GM23338 (cell line): ENCODE results near the gene MRPL2.

Experiments
- CTCF ChIP-seq, 2 experiments: fragments of 200-600 bp in 1 of 2; sonication (generic) in 1 of 2; conservative IDR thresholded peaks; 2 replicates each; pipeline versions ENCODE4 v1.5.1 to v1.6.1; 2016 to 2017; ENCODE audit warnings: antibody characterized with exemption in 2 of 2, low read depth in 2 of 2, mild to moderate bottlenecking in 2 of 2, moderate library complexity in 1 of 2
- EZH2 ChIP-seq: fragments of 200-600 bp; sonication (generic); IDR thresholded peaks from one replicate; pipeline ENCODE4 v1.8.0; 2017; ENCODE audit warnings: antibody characterized with exemption, mild to moderate bottlenecking, low read depth; ENCODE audit not compliant: unreplicated experiment
- EZH2phosphoT487 ChIP-seq: fragments of 200-600 bp; sonication (generic); IDR thresholded peaks from one replicate; pipeline ENCODE4 v1.8.1; 2018; ENCODE audit warnings: antibody characterized with exemption; ENCODE audit not compliant: unreplicated experiment
- POLR2AphosphoS5 ChIP-seq: IDR thresholded peaks from 2 replicates; pipeline ENCODE4 v1.6.1; 2016; ENCODE audit warnings: antibody characterized with exemption, low read depth
- STAT1 ChIP-seq: IDR thresholded peaks from one replicate; pipeline ENCODE4 v1.6.1; 2016; ENCODE audit warnings: antibody characterized with exemption; ENCODE audit not compliant: unreplicated experiment
- TF ChIP-seq, protein P1 (sequence below): IDR thresholded peaks from one replicate; pipeline ENCODE4 v1.6.1; 2018; ENCODE audit warnings: antibody characterized with exemption; ENCODE audit not compliant: unreplicated experiment

DNA sequence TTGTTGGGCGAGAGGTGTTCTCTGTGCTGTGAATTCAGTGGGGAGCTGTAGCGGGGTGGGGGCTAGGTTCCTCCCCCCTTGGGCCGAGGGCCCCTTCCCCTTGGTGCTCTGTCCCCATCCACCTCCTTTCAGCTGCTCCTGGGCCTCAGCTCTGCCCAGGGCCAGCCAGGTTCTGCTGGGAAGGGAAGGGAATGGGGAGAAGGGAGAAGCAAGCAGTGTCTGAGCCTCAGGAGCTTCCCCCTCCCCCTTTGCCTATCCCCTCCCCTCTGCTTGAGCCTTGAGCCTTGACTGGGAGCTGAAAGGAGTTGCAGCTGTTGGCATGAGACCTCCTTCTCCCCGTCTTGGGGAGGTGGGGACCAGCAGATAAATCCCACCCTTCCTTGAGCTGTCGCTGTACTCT, 38.4 kb downstream of the MRPL2 start:
- TF ChIP-seq EZH2phosphoT487 (no peak), STAT1 (no peak), EZH2 (no peak), CTCF (conservative IDR thresholded peaks at IDR 0.05; ENCODE audit: low read depth in 2 of 2) (no peak), POLR2AphosphoS5 (no peak)
- TF ChIP-seq, protein P1, sequence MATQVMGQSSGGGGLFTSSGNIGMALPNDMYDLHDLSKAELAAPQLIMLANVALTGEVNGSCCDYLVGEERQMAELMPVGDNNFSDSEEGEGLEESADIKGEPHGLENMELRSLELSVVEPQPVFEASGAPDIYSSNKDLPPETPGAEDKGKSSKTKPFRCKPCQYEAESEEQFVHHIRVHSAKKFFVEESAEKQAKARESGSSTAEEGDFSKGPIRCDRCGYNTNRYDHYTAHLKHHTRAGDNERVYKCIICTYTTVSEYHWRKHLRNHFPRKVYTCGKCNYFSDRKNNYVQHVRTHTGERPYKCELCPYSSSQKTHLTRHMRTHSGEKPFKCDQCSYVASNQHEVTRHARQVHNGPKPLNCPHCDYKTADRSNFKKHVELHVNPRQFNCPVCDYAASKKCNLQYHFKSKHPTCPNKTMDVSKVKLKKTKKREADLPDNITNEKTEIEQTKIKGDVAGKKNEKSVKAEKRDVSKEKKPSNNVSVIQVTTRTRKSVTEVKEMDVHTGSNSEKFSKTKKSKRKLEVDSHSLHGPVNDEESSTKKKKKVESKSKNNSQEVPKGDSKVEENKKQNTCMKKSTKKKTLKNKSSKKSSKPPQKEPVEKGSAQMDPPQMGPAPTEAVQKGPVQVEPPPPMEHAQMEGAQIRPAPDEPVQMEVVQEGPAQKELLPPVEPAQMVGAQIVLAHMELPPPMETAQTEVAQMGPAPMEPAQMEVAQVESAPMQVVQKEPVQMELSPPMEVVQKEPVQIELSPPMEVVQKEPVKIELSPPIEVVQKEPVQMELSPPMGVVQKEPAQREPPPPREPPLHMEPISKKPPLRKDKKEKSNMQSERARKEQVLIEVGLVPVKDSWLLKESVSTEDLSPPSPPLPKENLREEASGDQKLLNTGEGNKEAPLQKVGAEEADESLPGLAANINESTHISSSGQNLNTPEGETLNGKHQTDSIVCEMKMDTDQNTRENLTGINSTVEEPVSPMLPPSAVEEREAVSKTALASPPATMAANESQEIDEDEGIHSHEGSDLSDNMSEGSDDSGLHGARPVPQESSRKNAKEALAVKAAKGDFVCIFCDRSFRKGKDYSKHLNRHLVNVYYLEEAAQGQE = no peak
